Choroid plexus epithelial cell (primary cell): ENCODE results near the gene DHX15.

Experiments used
- DNase-seq: peaks from one replicate; pipeline ENCODE4 v3.0.0-alpha.2; 2010; ENCODE audit warnings: low read depth
- H3K4me3 ChIP-seq: 2 replicates; pipeline ENCODE4 v1.5.1; 2011; ENCODE audit warnings: low read depth, mild to moderate bottlenecking, control low read depth, low read length, moderate library complexity
- CTCF ChIP-seq: conservative IDR thresholded peaks from 2 replicates; pipeline ENCODE4 v1.5.1; 2011; ENCODE audit warnings: low read depth, mild to moderate bottlenecking, control low read depth, inconsistent platforms, low read length, moderate library complexity

The DHX15 gene

GRCh38 chr4:24488399-24489164 is 95.8 kb downstream of the DHX15 start:
- peak; percentile 95 for TF ChIP-seq CTCF
- peak; percentile 80 for DNase-seq
- no peak overlapping the region for H3K4me3 ChIP-seq

GRCh38 chr4:24482871-24483270 is 101.5 kb downstream of the DHX15 start:
- peak; percentile 23 for DNase-seq
- no peak overlapping the region for H3K4me3 ChIP-seq
- TF ChIP-seq CTCF, result no peak

GRCh38 chr4:24477919-24478318 is 106.4 kb downstream of the DHX15 start:
- H3K4me3 ChIP-seq, result no peak overlapping the region
- DNase-seq, result peak; percentile 92
- TF ChIP-seq CTCF, result no peak
